GM19324 (cell line): Measurements from ENCODE around the gene ZNF385C.
"Not testable (repeated sequence)": the region's sequence is repeated elsewhere in the genome, so short reads cannot be mapped to it uniquely, and the experiment has no call there.

Experiments used
- ATAC-seq: cut with Tn5 transposase; IDR thresholded peaks from one replicate; pipeline ENCODE4 v1.9.1; 2021; ENCODE audit warnings: mild to moderate bottlenecking, moderate library complexity; ENCODE audit not compliant: unreplicated experiment, low FRiP score

Gene ZNF385C

GRCh38 chr17:42097691-42098631 lies at the start of gene ZNF385C:
TSS of gene ZNF385C (minus strand) at chr17:42098473. CDS start at chr17:42063056, 35,417 bp downstream.
- ATAC-seq: no peak

- no peak for ATAC-seq
These were observed 48.8 kb upstream of the ZNF385C start for GRCh38 chr17:42146911-42147607.

GRCh38 chr17:42143138-42143537 lies 44.9 kb upstream of the ZNF385C start:
- not testable (repeated sequence) for ATAC-seq

GRCh38 chr17:42142371-42142896 lies 44.2 kb upstream of the ZNF385C start:
- ATAC-seq: no peak

- ATAC-seq: no peak
These were observed 43.1 kb upstream of the ZNF385C start for GRCh38 chr17:42141382-42141781.

GRCh38 chr17:42140690-42141089 lies 42.4 kb upstream of the ZNF385C start:
- not testable (repeated sequence) for ATAC-seq

- no peak for ATAC-seq
These were observed 40.6 kb upstream of the ZNF385C start for GRCh38 chr17:42138749-42139492.

GRCh38 chr17:42136654-42137051 lies 38.4 kb upstream of the ZNF385C start:
- ATAC-seq: no peak

GRCh38 chr17:42135664-42136653 lies 37.7 kb upstream of the ZNF385C start:
- no peak for ATAC-seq

- no peak for ATAC-seq
These were observed 36.9 kb upstream of the ZNF385C start for GRCh38 chr17:42135151-42135550.

- ATAC-seq: no peak
These were observed 35.3 kb upstream of the ZNF385C start for GRCh38 chr17:42133461-42134041.

- no peak for ATAC-seq
These were observed 34.7 kb upstream of the ZNF385C start for GRCh38 chr17:42132941-42133340.

GRCh38 chr17:42131981-42132432 lies 33.7 kb upstream of the ZNF385C start:
- ATAC-seq: no peak

- ATAC-seq: no peak
These were observed 33.0 kb upstream of the ZNF385C start for GRCh38 chr17:42131232-42131631.

- no peak for ATAC-seq
These were observed 32.1 kb upstream of the ZNF385C start for GRCh38 chr17:42130310-42130936.

GRCh38 chr17:42129109-42129837 lies 31.0 kb upstream of the ZNF385C start:
- ATAC-seq: no peak

- ATAC-seq: no peak
These were observed 29.1 kb upstream of the ZNF385C start for GRCh38 chr17:42127414-42127813.

- ATAC-seq: no peak
These were observed 28.6 kb upstream of the ZNF385C start for GRCh38 chr17:42126836-42127235.
